ENCODE results near the gene ISLR2.
"Not testable (repeated sequence)": the region's sequence is repeated elsewhere in the genome, so short reads cannot be mapped to it uniquely, and the experiment has no call there.

GRCh38 chr15:74108611-74109010 lies 21.8 kb upstream of the ISLR2 start:
- peak; percentile 23 for TF ChIP-seq CTCF (IDR thresholded peaks at IDR 0.05; ENCODE audit: borderline replicate concordance, extremely low read depth, low read length, poor library complexity, severe bottlenecking)
- TF ChIP-seq EZH2 (IDR thresholded peaks at IDR 0.05; ENCODE audit: borderline replicate concordance, low read depth, low read length, severe bottlenecking), result not testable (repeated sequence)
